SK-N-MC (cell line): ENCODE results near the gene BYSL.
A peak's percentile ranks its signal among the peaks of the same experiment; 100 is the strongest.

Experiments
- EZH2 ChIP-seq: fragments of 200-600 bp; sonication (generic); IDR thresholded peaks from one replicate; pipeline ENCODE4 v1.6.1; 2017; ENCODE audit warnings: antibody characterized with exemption
- FOXP2 ChIP-seq: optimal IDR thresholded peaks from 2 replicates; pipeline ENCODE3; 2011; ENCODE audit warnings: mild to moderate bottlenecking, moderate library complexity; ENCODE audit not compliant: insufficient read depth; ENCODE audit errors: extremely low read length, control extremely low read depth
- POLR2AphosphoS5 ChIP-seq: IDR thresholded peaks from 2 replicates; pipeline ENCODE4 v1.6.1; 2012; ENCODE audit warnings: mild to moderate bottlenecking, low read depth, low read length, borderline replicate concordance

DNA sequence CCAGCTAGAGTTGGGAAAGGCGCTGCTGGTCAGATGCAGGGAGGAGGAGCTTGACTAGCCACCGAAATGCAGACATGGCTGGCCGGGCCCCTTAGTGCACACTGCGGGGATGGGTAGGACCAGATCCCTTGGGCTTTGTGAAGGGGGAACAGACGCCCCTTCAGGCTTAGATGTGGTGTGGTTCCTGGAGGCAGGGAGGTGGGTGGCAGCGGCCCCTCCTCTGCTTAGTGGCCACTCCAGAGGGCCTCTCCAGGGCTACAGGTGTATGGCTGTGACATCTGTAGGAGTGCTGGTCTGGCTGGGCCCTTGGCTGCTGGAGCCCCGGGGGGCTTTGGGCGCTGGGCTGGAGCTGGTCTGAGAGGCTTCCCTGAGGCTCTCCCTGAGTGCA is 14.4 kb downstream of the BYSL start:
- TF ChIP-seq POLR2AphosphoS5 (0 out of 2 replicates have a peak, but pooled peaks have one; percentile 11), EZH2 (no peak), FOXP2 (no peak)
